OCI-LY7 (cell line): ENCODE measurements around the gene S100A9.

Experiments
- EZH2phosphoT487 ChIP-seq: fragments of 200-600 bp; sonication (generic); IDR thresholded peaks from 2 replicates; pipeline ENCODE4 v1.6.1; 2018; ENCODE audit warnings: low read depth, borderline replicate concordance, mild to moderate bottlenecking, mixed run types, antibody characterized with exemption, low read length, moderate library complexity, mixed read lengths
- TF ChIP-seq, protein P1 (sequence below): fragments of 200-600 bp; sonication (generic); conservative IDR thresholded peaks from 2 replicates; pipeline ENCODE4 v1.5.1; 2014; ENCODE audit warnings: mild to moderate bottlenecking, antibody characterized with exemption, low read length, moderate library complexity, mixed read lengths

DNA sequence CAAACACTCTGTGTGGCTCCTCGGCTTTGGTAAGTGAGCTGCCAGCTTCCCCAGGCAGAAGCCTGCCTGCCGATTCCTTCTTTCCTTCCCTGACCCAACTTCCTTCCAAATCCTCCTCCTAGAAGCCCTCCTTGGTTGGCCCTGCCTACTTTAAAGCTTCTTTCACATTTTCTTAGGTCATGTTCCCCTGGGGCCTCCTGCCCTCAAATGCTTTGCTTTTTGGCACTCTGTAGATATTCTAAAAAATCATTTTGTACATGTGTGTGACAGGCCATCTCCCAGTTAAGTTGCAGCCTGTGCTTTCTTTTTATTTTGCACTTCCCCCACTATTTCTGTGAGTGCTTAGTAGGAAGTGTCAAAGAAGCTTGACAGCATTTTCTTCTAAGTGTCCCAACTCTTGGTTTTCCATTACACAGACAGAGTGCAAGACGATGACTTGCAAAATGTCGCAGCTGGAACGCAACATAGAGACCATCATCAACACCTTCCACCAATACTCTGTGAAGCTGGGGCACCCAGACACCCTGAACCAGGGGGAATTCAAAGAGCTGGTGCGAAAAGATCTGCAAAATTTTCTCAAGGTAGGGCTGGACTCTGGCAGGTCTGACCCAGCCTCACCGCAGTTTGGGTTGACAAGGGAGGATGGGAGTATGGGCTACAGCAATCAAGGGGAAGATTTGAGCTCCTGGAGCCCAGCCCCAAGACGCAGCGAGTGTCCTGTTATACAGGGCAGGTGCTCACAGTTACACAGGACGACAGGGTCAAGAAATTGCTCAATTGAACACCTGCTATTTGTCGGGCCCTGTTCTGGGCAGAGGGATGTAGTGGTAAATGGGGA is at the start of gene S100A9:
- TF ChIP-seq, protein P1, sequence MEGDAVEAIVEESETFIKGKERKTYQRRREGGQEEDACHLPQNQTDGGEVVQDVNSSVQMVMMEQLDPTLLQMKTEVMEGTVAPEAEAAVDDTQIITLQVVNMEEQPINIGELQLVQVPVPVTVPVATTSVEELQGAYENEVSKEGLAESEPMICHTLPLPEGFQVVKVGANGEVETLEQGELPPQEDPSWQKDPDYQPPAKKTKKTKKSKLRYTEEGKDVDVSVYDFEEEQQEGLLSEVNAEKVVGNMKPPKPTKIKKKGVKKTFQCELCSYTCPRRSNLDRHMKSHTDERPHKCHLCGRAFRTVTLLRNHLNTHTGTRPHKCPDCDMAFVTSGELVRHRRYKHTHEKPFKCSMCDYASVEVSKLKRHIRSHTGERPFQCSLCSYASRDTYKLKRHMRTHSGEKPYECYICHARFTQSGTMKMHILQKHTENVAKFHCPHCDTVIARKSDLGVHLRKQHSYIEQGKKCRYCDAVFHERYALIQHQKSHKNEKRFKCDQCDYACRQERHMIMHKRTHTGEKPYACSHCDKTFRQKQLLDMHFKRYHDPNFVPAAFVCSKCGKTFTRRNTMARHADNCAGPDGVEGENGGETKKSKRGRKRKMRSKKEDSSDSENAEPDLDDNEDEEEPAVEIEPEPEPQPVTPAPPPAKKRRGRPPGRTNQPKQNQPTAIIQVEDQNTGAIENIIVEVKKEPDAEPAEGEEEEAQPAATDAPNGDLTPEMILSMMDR: no peak
- TF ChIP-seq EZH2phosphoT487: no peak
